Endothelial cell of umbilical vein (primary cell): ENCODE results near the gene BCL7A. TPM values are rescaled to one million over a fixed set of nuclear protein-coding genes. Genes with fewer than 3 reads are reported as not detected.

Experiments
- BruUV-seq: library from RNA; stranded (reverse); fragments of 400-500 nt; replicated peaks from 2 replicates; lab custom pipeline; 2021; lab: Mats Ljungman, UMichigan
- CTCF ChIA-PET: fragments of 300-600, 350-600 bp; sonication (Branson Sonifier 250); formaldehyde crosslinking; loops from one replicate; lab custom pipeline; 2021; ENCODE audit warnings: antibody characterized with exemption, inconsistent platforms; lab: Charles Lee
- POLR2A ChIA-PET: fragments of 300-600, 350-600 bp; sonication (Branson Sonifier 250); formaldehyde crosslinking; loops from one replicate; lab custom pipeline; 2021; ENCODE audit warnings: antibody characterized with exemption, inconsistent platforms; lab: Charles Lee
- DNase-seq: peaks from one replicate; pipeline ENCODE4 v3.0.0-alpha.2; 2011; ENCODE audit warnings: low read depth, low spot score
- FAIRE-seq: peaks from 2 replicates; lab custom pipeline; 2011; peaks lifted over from hg19 to GRCh38; lab: Jason Lieb, UNC
- H2AFZ ChIP-seq: 2 replicates; pipeline ENCODE4 v1.6.0; 2012; ENCODE audit warnings: low read depth, low read length, control low read depth, inconsistent platforms
- H3K27ac ChIP-seq: 2 replicates; pipeline ENCODE4 v1.5.1; 2011; ENCODE audit warnings: low read depth, mild to moderate bottlenecking, control low read depth, low read length, moderate library complexity; ENCODE audit not compliant: insufficient read depth
- H3K27me3 ChIP-seq, 2 experiments: 2 replicates each; pipeline versions ENCODE4 v1.6.0 to v1.6.1; 2011; ENCODE audit warnings: low read length in 2 of 2, mixed read lengths in 1 of 2; ENCODE audit not compliant: control insufficient read depth in 2 of 2, insufficient read depth in 2 of 2
- H3K36me3 ChIP-seq, 2 experiments: 2 replicates in 1 of 2; 3 replicates in 1 of 2; pipeline ENCODE4 v1.5.1; 2011; ENCODE audit warnings: low read length in 2 of 2, mild to moderate bottlenecking in 1 of 2, moderate library complexity in 1 of 2; ENCODE audit not compliant: control insufficient read depth in 2 of 2, insufficient read depth in 2 of 2; ENCODE audit errors: extremely low read depth in 1 of 2
- H3K4me1 ChIP-seq: 3 replicates; pipeline ENCODE4 v1.5.1; 2011; ENCODE audit warnings: mild to moderate bottlenecking, low read length; ENCODE audit not compliant: control insufficient read depth, insufficient read depth; ENCODE audit errors: extremely low read depth
- H3K4me2 ChIP-seq: 2 replicates; pipeline ENCODE4 v1.6.1; 2011; ENCODE audit warnings: low read length, control low read depth, mixed read lengths; ENCODE audit not compliant: insufficient read depth
- H3K4me3 ChIP-seq, 3 experiments: fragments of 200-600 bp in 1 of 3; sonication (generic), shearing (Covaris generic) in 1 of 3; replicated peaks in 1 of 3; 2 replicates each; pipeline ENCODE4 v1.5.1; 2011 to 2016; ENCODE audit warnings: control low read depth in 3 of 3, low read length in 3 of 3, mild to moderate bottlenecking in 2 of 3, inconsistent platforms in 1 of 3, low read depth in 1 of 3, moderate library complexity in 1 of 3; ENCODE audit not compliant: insufficient read depth in 1 of 3
- H3K79me2 ChIP-seq: 2 replicates; pipeline ENCODE4 v1.6.0; 2012; ENCODE audit warnings: low read length, inconsistent platforms; ENCODE audit not compliant: control insufficient read depth, insufficient read depth
- H3K9ac ChIP-seq: replicated peaks from 2 replicates; pipeline ENCODE3; 2011; ENCODE audit warnings: low read length, control low read depth; ENCODE audit not compliant: insufficient read depth; ENCODE audit errors: extremely low read depth
- H3K9me1 ChIP-seq: replicated peaks from 3 replicates; pipeline ENCODE4 v1.6.0; 2011; ENCODE audit warnings: mild to moderate bottlenecking, low read length; ENCODE audit not compliant: control insufficient read depth, insufficient read depth; ENCODE audit errors: extremely low read depth
- H3K9me3 ChIP-seq: replicated peaks from 2 replicates; pipeline ENCODE4 v1.5.1; 2012; ENCODE audit warnings: low read length, inconsistent platforms; ENCODE audit not compliant: control insufficient read depth, insufficient read depth
- H4K20me1 ChIP-seq: replicated peaks from 2 replicates; pipeline ENCODE3; 2011; ENCODE audit warnings: mild to moderate bottlenecking, low read length; ENCODE audit not compliant: control insufficient read depth, insufficient read depth; ENCODE audit errors: extremely low read depth
- EZH2 ChIP-seq: IDR thresholded peaks from 2 replicates; pipeline ENCODE4 v1.6.1; 2012; ENCODE audit warnings: borderline replicate concordance, low read depth, mild to moderate bottlenecking, moderate library complexity, low read length, inconsistent platforms; ENCODE audit not compliant: severe bottlenecking
- FOS ChIP-seq: IDR thresholded peaks from 2 replicates; pipeline ENCODE4 v1.6.1; 2011; ENCODE audit warnings: mild to moderate bottlenecking, low read length, moderate library complexity, borderline replicate concordance; ENCODE audit not compliant: insufficient read depth
- GATA2 ChIP-seq: IDR thresholded peaks from 2 replicates; pipeline ENCODE4 v1.7.0; 2011; ENCODE audit warnings: low read depth, mild to moderate bottlenecking, moderate library complexity, mixed read lengths, low read length; ENCODE audit not compliant: insufficient read length, insufficient read depth
- JUN ChIP-seq: IDR thresholded peaks from 2 replicates; pipeline ENCODE4 v1.6.1; 2011; ENCODE audit warnings: borderline replicate concordance, low read depth; ENCODE audit not compliant: insufficient read length, insufficient read depth
- MYC ChIP-seq: IDR thresholded peaks from one replicate; pipeline ENCODE4 v1.6.1; 2011; ENCODE audit warnings: mild to moderate bottlenecking, low read depth, low read length
- POLR2A ChIP-seq: IDR thresholded peaks from 2 replicates; pipeline ENCODE4 v1.6.1; 2012; ENCODE audit warnings: low read depth, mild to moderate bottlenecking, control low read depth, low read length
- POLR2AphosphoS5 ChIP-seq: IDR thresholded peaks from 2 replicates; pipeline ENCODE4 v1.6.1; 2012; ENCODE audit warnings: low read depth, mild to moderate bottlenecking, control low read depth, low read length, moderate library complexity; ENCODE audit not compliant: insufficient read depth
- dilution Hi-C: fragments of 300-500 bp; cut with MboI; formaldehyde crosslinking; loops from one replicate; pipeline ENCODE4 v1.15.0; 2019; ENCODE audit warnings: low sequenced_read_pairs; ENCODE audit not compliant: extremely low pct_ligation_motif_present
- intact Hi-C: fragments of 100-400 bp; cut with micrococcal nuclease; formaldehyde crosslinking; loops from one replicate; pipeline ENCODE4 v1.10.0; 2022
- polyA plus RNA-seq, 4 experiments: library from polyadenylated mRNA; depleted of rRNA in 3 of 4; stranded (reverse) in 3 of 4; unstranded in 1 of 4; fragments of >200 nt; gene quantifications; 2 replicates each; pipeline versions ENCODE4 v1.2.1 to v1.2.3, GENCODE V29; 2011 to 2012; ENCODE audit warnings: missing spikeins in 1 of 4
- total RNA-seq: library from RNA; stranded (reverse); gene quantifications from 2 replicates; pipeline ENCODE4 v1.2.3, GENCODE V29; 2021
- TF ChIP-seq, protein P1 (sequence below): IDR thresholded peaks from 2 replicates; pipeline ENCODE4 v1.6.1; 2011; ENCODE audit not compliant: insufficient read depth, insufficient read length
- TF ChIP-seq, protein P2 (sequence below), 2 donors: IDR thresholded peaks; 1 replicate in 1 of 2; 2 replicates in 1 of 2; pipeline ENCODE4 v1.5.1; 2011; ENCODE audit warnings: low read length in 2 of 2, mild to moderate bottlenecking in 2 of 2, moderate library complexity in 2 of 2, control low read depth in 1 of 2, inconsistent platforms in 1 of 2, low read depth in 1 of 2; ENCODE audit not compliant: insufficient read depth in 1 of 2; ENCODE audit errors: extremely low read depth in 1 of 2

The BCL7A gene
- total and polyA plus RNA-seq, 2 donors (not counting 3 experiments of a cell fraction or from before 2014, with no cell fraction given), result 9.7 to 11.1 TPM

DNA sequence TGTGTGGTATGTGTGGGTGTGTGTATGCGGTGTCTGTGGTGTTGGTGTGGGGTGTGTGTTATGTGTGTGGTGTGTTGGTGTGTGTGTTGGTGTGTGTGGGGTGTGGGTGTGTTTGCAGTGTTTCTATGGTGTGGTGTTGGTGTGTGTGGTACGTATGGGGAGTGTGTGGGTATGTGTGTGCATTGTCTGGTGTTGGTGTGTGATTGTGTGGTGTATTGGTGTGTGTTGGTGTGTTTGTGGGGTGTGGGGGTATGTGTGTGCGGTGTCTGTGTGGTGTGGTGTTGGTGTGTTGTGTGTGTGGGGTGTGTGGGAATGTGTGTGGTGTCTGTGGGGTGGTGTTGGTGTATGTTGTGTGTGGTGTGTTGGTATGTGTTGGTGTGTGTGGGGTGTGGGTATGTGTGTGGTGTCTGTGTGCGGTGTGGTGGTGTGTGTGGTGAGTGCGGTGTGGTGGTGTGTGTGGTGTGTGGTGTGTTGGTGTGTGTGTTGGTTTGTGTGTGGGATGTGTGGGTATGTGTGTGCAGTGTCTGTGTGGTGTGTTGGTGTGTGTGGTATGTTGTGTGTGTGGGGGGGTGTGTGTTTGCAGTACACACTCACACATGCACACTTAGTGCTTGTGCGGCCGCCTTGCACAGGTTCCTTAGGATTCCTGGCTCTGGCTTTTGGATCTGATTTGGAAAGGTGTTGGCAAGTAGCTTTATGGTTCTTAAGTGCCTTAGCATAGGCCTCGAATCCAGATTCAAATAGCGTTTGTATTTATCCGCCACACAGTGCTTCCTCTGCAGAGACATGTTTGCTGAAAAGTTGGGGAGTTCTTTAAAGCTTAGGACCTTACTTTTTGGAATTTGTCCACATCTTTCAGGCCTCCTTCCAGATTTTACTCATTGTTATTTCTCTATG lies 73.3 kb downstream of the BCL7A start:
- Histone ChIP-seq H4K20me1 (no peaks in the 10 kb centered on the region), H3K4me2 (no peak overlapping the region), H3K27ac (no peak overlapping the region), H3K9ac (no peak overlapping the region), H3K4me3 (no peak overlapping the region), H3K79me2 (peaks cover 78% of the 10 kb centered on the region), H3K4me1 (peaks cover 26% of the 10 kb centered on the region), H3K9me1 (no peaks in the 10 kb centered on the region), H2AFZ (no peak overlapping the region), H3K27me3 (no peaks in the 10 kb centered on the region), H3K9me3 (no peaks in the 10 kb centered on the region), H3K36me3 (no peaks in the 10 kb centered on the region)
- DNase-seq (peak; percentile 32), FAIRE-seq (no peak)
- no TSS peak for BruUV-seq
- POLR2A ChIA-PET, result no interaction called here
- no peak for TF ChIP-seq POLR2A
- TF ChIP-seq MYC, result no peak
- TF ChIP-seq FOS, result no peak
- TF ChIP-seq GATA2, result no peak
- no peak for TF ChIP-seq EZH2
- no peak for TF ChIP-seq POLR2AphosphoS5
- TF ChIP-seq, protein P1, sequence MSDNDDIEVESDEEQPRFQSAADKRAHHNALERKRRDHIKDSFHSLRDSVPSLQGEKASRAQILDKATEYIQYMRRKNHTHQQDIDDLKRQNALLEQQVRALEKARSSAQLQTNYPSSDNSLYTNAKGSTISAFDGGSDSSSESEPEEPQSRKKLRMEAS, result no peak
- TF ChIP-seq, protein P2, sequence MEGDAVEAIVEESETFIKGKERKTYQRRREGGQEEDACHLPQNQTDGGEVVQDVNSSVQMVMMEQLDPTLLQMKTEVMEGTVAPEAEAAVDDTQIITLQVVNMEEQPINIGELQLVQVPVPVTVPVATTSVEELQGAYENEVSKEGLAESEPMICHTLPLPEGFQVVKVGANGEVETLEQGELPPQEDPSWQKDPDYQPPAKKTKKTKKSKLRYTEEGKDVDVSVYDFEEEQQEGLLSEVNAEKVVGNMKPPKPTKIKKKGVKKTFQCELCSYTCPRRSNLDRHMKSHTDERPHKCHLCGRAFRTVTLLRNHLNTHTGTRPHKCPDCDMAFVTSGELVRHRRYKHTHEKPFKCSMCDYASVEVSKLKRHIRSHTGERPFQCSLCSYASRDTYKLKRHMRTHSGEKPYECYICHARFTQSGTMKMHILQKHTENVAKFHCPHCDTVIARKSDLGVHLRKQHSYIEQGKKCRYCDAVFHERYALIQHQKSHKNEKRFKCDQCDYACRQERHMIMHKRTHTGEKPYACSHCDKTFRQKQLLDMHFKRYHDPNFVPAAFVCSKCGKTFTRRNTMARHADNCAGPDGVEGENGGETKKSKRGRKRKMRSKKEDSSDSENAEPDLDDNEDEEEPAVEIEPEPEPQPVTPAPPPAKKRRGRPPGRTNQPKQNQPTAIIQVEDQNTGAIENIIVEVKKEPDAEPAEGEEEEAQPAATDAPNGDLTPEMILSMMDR (IDR thresholded peaks at IDR 0.05; ENCODE audit: extremely low read depth in 1 of 2, insufficient read depth in 1 of 2, low read depth in 1 of 2, low read length in 2 of 2), result no peak
- TF ChIP-seq JUN, result no peak
- CTCF ChIA-PET, result interaction anchor here (0.6 to 3.9 kb wide), 4 partner anchors 12 to 28 kb away, joined by 3 to 30 read pairs (median 3); partner anchors contain the start of gene MLXIP
- intact Hi-C loops (no loop called here), dilution Hi-C loops (no loop called here)
